K562 (cell line): ENCODE data around the gene EMID1. TPM values are rescaled to one million over a fixed set of nuclear protein-coding genes. Genes with fewer than 3 reads are reported as not detected.
A peak's percentile ranks its signal among the peaks of the same experiment; 100 is the strongest.

Source experiments
- CHD4 ChIP-seq: fragments of 200-600 bp; sonication (generic); IDR thresholded peaks from 3 replicates; pipeline ENCODE4 v1.6.1; 2012; ENCODE audit warnings: low read depth, mild to moderate bottlenecking, mixed read lengths, low read length, inconsistent platforms; ENCODE audit not compliant: insufficient read depth, insufficient replicate concordance, poor library complexity, severe bottlenecking
- ELF1 ChIP-seq: fragments of 200-800 bp; sonication (Bioruptor generic); IDR thresholded peaks from 2 replicates; pipeline ENCODE4 v1.6.1; 2016; ENCODE audit warnings: missing genetic modification characterization, missing compliant biosample characterization
- GABPA ChIP-seq: fragments of 200-800 bp; sonication (Bioruptor generic); conservative IDR thresholded peaks from 2 replicates; pipeline ENCODE4 v1.6.1; 2016; ENCODE audit warnings: low read depth, missing genetic modification characterization, missing compliant biosample characterization
- MAFF ChIP-seq: IDR thresholded peaks from 2 replicates; pipeline ENCODE4 v1.6.1; 2012; ENCODE audit warnings: low read length, improper control_type of control experiment
- MYC ChIP-seq, 2 experiments: fragments of 250-450 bp in 1 of 2; sonication (Bioruptor Pico) in 1 of 2; IDR thresholded peaks; 2 replicates each; pipeline versions ENCODE4 v1.5.1 to v1.6.1; 2012 to 2021; ENCODE audit warnings: low read depth in 2 of 2, borderline replicate concordance in 1 of 2, improper control_type of control experiment in 1 of 2, low read length in 1 of 2, mild to moderate bottlenecking in 1 of 2, moderate library complexity in 1 of 2
- NONO ChIP-seq, 2 experiments: fragments of 200-400 bp in 1 of 2; fragments of 450-650 bp in 1 of 2; formaldehyde crosslinking in 1 of 2; IDR thresholded peaks; 2 replicates each; pipeline ENCODE4 v1.6.1; 2017; ENCODE audit warnings: low read depth in 2 of 2, mild to moderate bottlenecking in 2 of 2, moderate library complexity in 2 of 2, low read length in 1 of 2
- PHF20 ChIP-seq: fragments of 450-650 bp; IDR thresholded peaks from 2 replicates; pipeline ENCODE4 v1.6.1; 2018; ENCODE audit not compliant: partially characterized antibody
- SAP30 ChIP-seq: fragments of 200-600 bp; sonication (generic); IDR thresholded peaks from 2 replicates; pipeline ENCODE4 v1.6.1; 2012; ENCODE audit warnings: borderline replicate concordance, low read depth, mild to moderate bottlenecking, moderate library complexity, low read length, control low read depth, inconsistent platforms; ENCODE audit not compliant: insufficient read depth, poor library complexity, severe bottlenecking
- polyA plus RNA-seq, 8 experiments: library from polyadenylated mRNA; depleted of rRNA in 4 of 8; stranded (reverse) in 5 of 8; unstranded in 3 of 8; fragments of >200 nt; fragmentation: Nextera tagmentation in 2 of 8; fragmentation: Illumina TruSeq in 1 of 8; extraction: Ambion mirVana in 2 of 8; extraction: Trizol in 1 of 8; gene quantifications; 2 replicates each; pipeline versions ENCODE4 v1.2.1 to v1.2.3, GENCODE V29; 2011 to 2014; ENCODE audit warnings: inconsistent platforms in 1 of 8, missing spikeins in 1 of 8
- total RNA-seq, 7 experiments: library from RNA; depleted of rRNA in 6 of 7; stranded (reverse); fragments of >200 nt in 6 of 7; fragmentation: Illumina TruSeq in 2 of 7; extraction: Trizol in 2 of 7; gene quantifications; 2 replicates each; pipeline versions ENCODE4 v1.2.1 to v1.2.3, GENCODE V29; 2011 to 2021; ENCODE audit warnings: low replicate concordance in 1 of 7
- TF ChIP-seq, protein P1 (sequence below): IDR thresholded peaks from 2 replicates; pipeline ENCODE4 v1.6.1; 2011; ENCODE audit warnings: borderline replicate concordance, low read depth, mild to moderate bottlenecking, moderate library complexity, low read length; ENCODE audit not compliant: insufficient read depth, poor library complexity, severe bottlenecking
- TF ChIP-seq, protein P2 (sequence below), 2 experiments: IDR thresholded peaks; 2 replicates each; pipeline ENCODE4 v1.6.1; 2011; ENCODE audit warnings: borderline replicate concordance in 1 of 2, control low read depth in 1 of 2, low read depth in 1 of 2, low read length in 1 of 2, mild to moderate bottlenecking in 1 of 2, mixed read lengths in 1 of 2, moderate library complexity in 1 of 2; ENCODE audit not compliant: insufficient read depth in 1 of 2, insufficient read length in 1 of 2, poor library complexity in 1 of 2, severe bottlenecking in 1 of 2; ENCODE audit errors: extremely low read depth in 1 of 2
- TF ChIP-seq, protein P3 (sequence below): sonication (generic); formaldehyde crosslinking; IDR thresholded peaks from 2 replicates; pipeline ENCODE4 v1.8.1; 2023; ENCODE audit warnings: missing genetic modification reagents, mild to moderate bottlenecking, borderline replicate concordance
- TF ChIP-seq, protein P4 (sequence below): fragments of 450-650 bp; IDR thresholded peaks from 2 replicates; pipeline ENCODE4 v1.6.1; 2016; ENCODE audit warnings: mild to moderate bottlenecking

The EMID1 gene
- total and polyA plus RNA-seq, 9 of the 15 experiments (the other 6 are each of a cell fraction or from before 2014, with no cell fraction given), result 0.15 to 7.2 (median 2.7) TPM

DNA sequence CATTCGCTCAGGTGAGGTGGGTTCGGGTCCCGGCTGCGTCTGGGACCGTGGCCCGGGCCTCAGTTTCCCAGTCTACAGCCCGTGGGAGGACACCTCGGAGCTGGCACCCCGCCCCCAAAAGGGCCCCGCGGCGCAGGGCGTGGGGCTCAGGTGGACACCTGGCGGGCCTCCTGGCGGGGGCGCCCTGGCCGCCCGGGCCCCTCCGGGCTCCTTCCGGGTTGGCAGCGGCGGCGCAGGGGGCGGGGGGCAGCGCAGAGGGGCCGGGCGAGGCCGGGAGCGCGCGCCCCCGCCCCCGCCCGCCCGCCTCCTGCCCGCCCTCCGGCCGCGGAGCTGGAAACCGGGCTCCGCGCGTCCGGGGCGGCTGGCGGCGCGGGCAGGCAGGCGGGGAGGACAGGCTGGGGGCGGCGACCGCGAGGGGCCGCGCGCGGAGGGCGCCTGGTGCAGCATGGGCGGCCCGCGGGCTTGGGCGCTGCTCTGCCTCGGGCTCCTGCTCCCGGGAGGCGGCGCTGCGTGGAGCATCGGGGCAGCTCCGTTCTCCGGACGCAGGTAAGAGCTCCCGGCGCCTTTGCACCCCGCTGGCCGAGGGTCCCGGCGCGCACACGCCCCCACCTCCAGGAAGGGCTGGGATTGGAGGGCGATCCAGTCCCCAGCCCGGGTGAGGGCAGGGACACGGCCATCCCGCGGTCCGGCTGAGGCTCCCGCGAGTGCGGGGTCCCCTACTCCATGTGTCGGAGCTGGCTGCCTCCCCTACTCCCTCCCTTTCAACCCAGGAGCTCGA, at the start of gene EMID1 (continued):
- TF ChIP-seq GABPA (tag), result peak; percentile 15; the same call in 1 of the 2 replicates
- TF ChIP-seq MYC (IDR thresholded peaks at IDR 0.05; ENCODE audit: low read depth, low read length), result 0 out of 2 replicates have a peak, but pooled peaks have one; percentile 5
- no peak for TF ChIP-seq MYC (CRISPR knock-in tag; IDR thresholded peaks at IDR 0.05; ENCODE audit: borderline replicate concordance, low read depth)
- TF ChIP-seq PHF20, result peak; percentile 5
- TF ChIP-seq, protein P1, sequence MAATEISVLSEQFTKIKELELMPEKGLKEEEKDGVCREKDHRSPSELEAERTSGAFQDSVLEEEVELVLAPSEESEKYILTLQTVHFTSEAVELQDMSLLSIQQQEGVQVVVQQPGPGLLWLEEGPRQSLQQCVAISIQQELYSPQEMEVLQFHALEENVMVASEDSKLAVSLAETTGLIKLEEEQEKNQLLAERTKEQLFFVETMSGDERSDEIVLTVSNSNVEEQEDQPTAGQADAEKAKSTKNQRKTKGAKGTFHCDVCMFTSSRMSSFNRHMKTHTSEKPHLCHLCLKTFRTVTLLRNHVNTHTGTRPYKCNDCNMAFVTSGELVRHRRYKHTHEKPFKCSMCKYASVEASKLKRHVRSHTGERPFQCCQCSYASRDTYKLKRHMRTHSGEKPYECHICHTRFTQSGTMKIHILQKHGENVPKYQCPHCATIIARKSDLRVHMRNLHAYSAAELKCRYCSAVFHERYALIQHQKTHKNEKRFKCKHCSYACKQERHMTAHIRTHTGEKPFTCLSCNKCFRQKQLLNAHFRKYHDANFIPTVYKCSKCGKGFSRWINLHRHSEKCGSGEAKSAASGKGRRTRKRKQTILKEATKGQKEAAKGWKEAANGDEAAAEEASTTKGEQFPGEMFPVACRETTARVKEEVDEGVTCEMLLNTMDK, result peak; percentile 12
- peak; percentile 57; the same call in 1 of the 2 replicates for TF ChIP-seq ELF1 (tag)
- TF ChIP-seq SAP30, result peak; percentile 26
- TF ChIP-seq NONO (IDR thresholded peaks at IDR 0.05; ENCODE audit: low read depth in 2 of 2, low read length in 1 of 2), result peak in 1 of 2 experiments; percentile 43; a peak in 1 of 4 replicates
- TF ChIP-seq MAFF, result no peak
- peak; percentile 8 for TF ChIP-seq CHD4
- TF ChIP-seq, protein P2, sequence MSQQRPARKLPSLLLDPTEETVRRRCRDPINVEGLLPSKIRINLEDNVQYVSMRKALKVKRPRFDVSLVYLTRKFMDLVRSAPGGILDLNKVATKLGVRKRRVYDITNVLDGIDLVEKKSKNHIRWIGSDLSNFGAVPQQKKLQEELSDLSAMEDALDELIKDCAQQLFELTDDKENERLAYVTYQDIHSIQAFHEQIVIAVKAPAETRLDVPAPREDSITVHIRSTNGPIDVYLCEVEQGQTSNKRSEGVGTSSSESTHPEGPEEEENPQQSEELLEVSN (IDR thresholded peaks at IDR 0.05; ENCODE audit: borderline replicate concordance in 1 of 2, extremely low read depth in 1 of 2, insufficient read depth in 1 of 2, insufficient read length in 1 of 2, low read depth in 1 of 2, low read length in 1 of 2, poor library complexity in 1 of 2, severe bottlenecking in 1 of 2), result peak in 1 of 2 experiments; percentile 33
- TF ChIP-seq, protein P3, sequence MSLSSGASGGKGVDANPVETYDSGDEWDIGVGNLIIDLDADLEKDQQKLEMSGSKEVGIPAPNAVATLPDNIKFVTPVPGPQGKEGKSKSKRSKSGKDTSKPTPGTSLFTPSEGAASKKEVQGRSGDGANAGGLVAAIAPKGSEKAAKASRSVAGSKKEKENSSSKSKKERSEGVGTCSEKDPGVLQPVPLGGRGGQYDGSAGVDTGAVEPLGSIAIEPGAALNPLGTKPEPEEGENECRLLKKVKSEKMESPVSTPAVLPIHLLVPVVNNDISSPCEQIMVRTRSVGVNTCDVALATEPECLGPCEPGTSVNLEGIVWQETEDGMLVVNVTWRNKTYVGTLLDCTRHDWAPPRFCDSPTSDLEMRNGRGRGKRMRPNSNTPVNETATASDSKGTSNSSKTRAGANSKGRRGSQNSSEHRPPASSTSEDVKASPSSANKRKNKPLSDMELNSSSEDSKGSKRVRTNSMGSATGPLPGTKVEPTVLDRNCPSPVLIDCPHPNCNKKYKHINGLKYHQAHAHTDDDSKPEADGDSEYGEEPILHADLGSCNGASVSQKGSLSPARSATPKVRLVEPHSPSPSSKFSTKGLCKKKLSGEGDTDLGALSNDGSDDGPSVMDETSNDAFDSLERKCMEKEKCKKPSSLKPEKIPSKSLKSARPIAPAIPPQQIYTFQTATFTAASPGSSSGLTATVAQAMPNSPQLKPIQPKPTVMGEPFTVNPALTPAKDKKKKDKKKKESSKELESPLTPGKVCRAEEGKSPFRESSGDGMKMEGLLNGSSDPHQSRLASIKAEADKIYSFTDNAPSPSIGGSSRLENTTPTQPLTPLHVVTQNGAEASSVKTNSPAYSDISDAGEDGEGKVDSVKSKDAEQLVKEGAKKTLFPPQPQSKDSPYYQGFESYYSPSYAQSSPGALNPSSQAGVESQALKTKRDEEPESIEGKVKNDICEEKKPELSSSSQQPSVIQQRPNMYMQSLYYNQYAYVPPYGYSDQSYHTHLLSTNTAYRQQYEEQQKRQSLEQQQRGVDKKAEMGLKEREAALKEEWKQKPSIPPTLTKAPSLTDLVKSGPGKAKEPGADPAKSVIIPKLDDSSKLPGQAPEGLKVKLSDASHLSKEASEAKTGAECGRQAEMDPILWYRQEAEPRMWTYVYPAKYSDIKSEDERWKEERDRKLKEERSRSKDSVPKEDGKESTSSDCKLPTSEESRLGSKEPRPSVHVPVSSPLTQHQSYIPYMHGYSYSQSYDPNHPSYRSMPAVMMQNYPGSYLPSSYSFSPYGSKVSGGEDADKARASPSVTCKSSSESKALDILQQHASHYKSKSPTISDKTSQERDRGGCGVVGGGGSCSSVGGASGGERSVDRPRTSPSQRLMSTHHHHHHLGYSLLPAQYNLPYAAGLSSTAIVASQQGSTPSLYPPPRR, result no peak
- TF ChIP-seq, protein P4, sequence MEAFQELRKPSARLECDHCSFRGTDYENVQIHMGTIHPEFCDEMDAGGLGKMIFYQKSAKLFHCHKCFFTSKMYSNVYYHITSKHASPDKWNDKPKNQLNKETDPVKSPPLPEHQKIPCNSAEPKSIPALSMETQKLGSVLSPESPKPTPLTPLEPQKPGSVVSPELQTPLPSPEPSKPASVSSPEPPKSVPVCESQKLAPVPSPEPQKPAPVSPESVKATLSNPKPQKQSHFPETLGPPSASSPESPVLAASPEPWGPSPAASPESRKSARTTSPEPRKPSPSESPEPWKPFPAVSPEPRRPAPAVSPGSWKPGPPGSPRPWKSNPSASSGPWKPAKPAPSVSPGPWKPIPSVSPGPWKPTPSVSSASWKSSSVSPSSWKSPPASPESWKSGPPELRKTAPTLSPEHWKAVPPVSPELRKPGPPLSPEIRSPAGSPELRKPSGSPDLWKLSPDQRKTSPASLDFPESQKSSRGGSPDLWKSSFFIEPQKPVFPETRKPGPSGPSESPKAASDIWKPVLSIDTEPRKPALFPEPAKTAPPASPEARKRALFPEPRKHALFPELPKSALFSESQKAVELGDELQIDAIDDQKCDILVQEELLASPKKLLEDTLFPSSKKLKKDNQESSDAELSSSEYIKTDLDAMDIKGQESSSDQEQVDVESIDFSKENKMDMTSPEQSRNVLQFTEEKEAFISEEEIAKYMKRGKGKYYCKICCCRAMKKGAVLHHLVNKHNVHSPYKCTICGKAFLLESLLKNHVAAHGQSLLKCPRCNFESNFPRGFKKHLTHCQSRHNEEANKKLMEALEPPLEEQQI, result no peak
